CD4-positive, alpha-beta T cell treated with Interleukin-10 for 1 hour (primary cell): ENCODE results near the gene PTPRD.

Experiments used
- DNase-seq: peaks from one replicate; pipeline ENCODE4 v3.0.0-alpha.2; 2020

PTPRD gene

DNA sequence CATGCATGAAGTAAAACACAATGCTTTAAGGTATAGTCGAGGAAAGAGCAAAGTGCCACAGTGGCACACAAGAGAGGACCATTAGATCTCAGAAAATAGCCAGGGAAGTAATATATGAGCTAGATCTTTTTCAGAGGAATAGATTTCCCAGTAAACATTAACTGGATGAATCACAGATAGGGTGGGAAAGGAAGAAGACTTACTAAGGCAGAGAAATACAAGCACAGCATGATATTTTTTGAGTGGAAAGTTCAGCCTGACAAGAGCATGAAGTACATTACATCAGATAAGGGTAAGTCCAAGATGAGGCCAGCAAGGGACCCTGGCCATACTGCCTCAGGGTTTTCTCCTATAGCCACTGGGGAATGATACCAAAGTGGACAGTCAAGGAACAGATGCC is 2008.6 kb downstream of the PTPRD start:
- DNase-seq, result no peak

DNA sequence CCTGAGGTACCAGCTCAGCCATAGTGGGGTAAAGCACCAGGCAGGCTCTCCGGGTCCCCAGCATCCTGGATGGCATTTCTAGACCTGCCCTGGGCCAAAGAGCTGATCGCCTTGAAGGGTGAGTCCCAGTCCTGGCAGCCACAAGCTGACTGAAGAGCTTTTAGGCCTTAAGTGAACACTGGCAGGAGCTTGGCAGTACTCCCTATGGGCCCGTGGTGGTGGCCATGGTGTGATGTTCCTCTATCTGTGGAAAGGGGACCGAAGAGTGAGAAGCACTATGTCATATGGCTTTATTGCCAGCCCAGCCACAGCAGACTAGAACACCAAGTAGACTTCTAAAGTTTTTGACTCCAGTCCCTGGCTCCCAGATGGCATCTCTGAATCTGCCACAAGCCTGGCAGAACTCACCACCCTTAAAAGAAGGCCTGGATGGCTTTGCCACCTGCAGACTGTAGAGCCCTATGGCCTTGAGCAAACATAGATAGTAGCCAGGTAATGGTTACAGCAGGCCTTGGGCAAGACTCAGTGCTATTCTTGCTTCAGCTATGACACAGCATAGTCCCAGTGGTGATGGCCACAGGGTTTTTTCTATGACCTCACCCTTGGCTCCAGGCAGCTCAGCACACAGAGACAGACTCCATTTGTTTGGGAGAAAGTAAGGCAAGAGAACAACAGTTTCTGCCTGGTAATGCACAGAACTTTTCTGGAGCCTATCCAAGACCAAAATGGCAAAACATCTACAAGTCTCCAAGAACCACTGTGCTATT is 2011.7 kb downstream of the PTPRD start:
- DNase-seq, result no peak

DNA sequence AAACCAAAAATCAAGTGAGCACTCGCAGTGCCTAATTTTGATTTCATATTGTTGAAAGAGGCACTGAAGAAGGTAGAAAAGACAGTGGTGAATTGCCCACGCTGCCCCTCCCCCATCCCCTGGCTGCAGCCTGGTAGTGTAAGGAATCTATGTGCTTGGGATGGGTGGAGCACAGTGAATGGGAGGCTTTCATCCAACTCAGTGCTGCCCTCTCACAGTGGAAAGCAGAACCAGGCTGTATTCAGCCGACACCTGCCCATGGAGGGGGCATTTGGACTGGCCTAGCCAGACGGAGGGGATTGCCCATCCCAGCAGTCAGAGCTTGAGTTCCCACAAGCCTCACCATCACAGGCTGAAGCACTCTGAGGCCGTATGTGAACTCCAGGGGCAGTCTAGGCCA is 2012.9 kb downstream of the PTPRD start:
- no peak for DNase-seq

DNA sequence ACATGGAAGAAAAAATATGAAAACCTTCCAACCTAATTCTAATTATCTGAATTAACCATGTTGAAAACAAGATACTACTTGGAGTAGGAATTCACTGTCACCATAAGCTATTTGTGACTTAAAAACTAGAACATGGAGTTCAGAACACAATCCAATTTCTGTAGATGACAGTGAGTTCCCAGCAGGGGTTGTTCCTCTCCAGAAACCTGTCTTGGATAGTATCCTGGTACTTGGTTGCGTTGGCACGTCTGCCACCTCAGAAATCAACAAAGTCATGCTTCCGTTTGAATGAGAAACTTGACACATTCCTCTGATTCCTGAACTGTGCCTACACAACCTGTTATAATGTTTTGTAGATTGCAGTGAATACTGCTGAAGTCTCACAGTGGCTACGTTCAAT is 2023.3 kb downstream of the PTPRD start:
- no peak for DNase-seq

DNA sequence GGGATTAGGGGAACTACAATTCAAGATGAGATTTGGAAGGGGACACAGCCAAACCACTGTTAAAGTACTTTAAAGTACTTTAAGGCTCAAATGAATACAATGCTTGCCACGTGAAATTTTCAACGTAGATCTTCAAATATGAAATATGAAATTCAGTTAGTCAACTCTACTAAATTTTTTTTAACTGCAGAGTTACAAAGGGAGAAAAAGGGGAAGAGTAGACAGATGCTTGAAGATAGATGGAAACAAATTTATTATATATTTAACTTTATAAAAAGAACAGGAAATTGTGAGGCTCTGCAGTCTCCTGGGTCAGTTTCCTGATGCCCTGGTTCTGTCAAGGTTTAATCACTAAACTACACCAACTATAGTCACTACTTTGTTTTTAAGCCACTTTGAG is 2027.8 kb downstream of the PTPRD start:
- no peak for DNase-seq

DNA sequence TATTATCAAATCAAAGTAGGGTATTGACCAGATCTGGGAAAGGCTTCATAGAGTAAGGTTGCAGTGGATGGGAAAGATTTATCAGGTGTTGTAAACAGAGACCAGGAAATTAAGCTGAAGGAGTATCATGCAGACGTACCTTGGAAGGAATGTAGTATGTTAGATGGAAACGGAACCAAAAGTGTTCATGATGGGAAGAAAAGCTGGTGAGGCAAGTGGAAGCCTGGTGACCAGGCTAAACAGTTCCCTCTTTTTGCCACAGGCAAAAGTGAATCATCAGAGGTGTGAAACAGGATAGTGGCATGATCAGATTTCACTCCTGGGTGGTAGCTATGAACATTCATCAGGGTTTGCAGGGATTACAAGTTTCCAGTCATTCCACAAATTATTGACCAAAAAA is 2033.1 kb downstream of the PTPRD start:
- DNase-seq, result no peak

DNA sequence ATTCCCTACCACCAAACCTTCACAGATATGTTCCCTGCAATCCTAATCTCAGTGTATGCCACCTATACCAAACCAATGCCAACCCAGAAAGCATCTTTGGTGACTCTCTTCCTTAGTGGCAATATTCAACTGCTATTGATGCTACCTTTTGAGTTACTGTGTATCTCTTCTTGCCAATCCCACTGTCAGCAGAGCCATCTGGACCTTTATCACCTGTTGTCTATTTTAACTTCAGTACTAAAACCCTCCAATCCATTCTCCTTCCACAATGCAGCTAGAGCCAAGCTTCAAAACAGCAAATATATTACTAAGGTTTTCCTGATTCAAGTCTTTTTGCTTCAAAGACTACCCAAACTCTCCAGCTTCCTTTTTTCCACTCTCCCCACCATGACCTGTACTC is 2036.1 kb downstream of the PTPRD start:
- DNase-seq, result no peak

DNA sequence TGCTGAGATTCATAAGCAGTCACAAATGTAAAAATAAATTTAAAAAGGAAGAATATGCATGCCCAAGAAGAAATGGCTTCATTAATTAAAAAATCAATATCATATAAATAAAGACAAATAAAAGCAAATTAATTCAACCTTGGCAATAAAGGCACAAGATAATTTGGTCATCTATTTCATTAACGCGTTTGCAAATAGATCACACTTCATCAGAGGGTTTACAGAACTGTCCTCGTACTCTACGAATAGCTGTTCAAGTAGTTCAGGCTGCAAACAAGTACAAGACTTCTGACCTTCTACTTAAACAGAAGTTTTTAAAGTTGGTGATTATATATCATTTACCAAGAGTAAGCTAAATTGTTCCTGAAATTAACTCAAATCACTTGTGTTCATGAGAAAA is 2038.0 kb downstream of the PTPRD start:
- DNase-seq, result no peak

DNA sequence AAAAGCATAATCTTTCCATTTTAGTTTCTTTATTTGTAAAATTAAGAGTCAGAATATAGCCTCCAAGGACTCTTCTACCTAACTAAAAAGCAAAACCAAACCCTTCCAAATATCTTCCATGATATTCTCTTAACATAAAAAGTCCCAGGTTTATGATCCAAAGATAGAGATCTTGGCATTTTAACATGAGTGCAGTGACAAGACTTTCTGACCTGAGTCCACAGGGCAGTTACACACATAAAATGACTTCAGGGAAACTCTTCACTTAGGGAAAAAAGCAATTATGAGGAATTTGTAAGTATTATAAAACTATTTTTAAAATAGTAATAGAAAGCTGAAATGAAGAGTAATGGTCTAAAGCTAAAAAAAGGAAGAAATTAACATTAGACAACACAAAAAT is 2040.6 kb downstream of the PTPRD start:
- DNase-seq, result no peak

DNA sequence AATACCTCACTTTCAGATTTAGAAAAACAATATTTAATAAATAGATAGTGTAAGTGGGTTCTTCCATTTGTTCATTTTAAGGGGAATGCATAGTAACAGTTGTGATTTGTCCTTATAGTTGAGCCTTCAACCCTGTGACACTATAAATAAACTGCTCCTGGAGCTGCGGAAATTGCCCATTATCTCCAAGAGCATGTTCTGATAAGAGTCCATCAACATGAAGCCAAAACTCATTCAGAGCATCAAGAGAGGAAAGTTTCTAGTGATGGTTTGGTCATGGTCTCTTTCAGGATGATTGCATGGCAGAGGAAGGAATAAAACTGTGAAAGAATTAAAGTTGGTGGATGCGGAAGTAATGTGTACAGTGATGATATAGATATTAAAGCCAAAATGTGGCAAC is 2041.2 kb downstream of the PTPRD start:
- no peak for DNase-seq

DNA sequence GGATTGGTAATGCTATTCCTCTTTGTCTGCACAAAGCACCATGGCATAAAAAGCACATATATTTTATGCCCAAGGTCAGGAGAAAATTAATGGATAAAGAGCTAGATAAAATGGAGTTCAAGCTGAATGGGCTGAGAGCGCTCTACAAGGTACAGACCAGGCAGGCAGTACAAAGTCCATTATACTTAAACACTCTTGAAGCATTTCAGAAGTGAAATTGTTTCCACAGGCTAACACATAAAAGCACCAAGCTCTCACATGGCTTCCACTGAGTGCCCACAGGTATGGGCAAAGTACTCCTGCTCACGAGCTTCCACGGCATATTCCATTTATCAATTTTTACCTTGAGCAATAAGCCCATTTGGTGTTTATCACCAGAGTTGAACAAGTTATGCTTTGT is 2042.0 kb downstream of the PTPRD start:
- no peak for DNase-seq

DNA sequence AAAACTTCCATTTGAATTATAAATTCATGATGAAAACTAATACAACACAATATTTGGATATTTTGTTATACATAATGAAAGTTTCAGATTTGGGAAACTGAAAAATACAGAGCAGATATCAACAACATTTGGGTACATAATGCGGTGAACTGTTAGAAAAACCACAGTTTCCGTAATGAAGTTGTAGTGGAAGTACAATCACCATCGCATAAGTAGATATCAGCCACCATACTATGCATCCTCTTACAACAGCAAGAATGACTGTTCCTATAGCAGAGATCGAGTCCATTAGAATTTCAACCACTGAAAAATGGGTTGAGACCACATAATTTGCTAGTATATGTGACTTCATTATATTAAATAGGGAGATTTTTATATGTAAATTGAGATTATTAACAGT is 2043.0 kb downstream of the PTPRD start:
- no peak for DNase-seq

DNA sequence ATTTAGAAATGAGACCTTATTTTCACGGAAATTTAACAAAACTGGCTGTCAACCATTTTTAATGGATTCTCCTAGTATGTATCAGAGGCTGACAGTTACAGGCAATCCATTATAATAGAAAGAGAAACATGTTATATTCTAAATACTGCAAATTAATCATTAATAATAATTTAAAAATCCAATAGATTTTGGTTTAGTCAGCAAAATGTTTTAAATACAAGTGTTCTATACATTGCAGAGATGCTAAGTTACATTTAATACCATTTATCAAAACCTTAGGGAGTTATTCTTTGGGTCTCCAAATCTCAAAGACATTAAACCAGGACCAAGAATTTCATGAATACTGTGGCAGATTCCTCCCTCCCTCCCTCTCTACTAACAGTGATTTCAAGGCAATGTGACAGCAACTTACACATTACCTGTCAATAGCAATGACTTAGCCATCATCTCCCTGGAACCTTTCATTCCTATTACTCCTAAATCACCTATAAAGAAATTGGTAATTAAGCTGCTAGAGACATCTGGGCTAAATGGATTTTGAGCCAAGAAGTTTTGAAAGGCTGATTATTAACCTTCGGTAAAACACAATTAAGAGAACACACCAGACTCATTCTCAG is 2044.7 kb downstream of the PTPRD start:
- no peak for DNase-seq

DNA sequence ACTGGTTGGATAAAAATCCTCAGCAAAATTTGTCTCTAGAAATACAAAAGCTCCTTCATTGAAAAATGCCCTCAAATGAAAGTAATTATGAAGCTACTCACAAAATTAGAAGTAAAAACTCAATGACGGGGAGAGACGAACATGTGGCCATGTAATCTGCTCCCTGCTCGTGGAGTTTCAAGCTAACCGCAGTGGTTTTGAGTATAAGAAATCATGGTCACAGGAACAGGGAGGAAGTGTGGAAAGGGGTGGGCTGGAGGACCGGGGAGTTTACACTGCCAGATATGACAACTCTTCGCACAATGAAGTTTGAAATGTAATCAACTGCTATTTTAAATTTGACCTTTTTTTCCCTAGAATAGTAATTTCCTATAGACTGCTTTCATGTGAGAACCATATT is 2047.8 kb downstream of the PTPRD start:
- DNase-seq, result no peak

DNA sequence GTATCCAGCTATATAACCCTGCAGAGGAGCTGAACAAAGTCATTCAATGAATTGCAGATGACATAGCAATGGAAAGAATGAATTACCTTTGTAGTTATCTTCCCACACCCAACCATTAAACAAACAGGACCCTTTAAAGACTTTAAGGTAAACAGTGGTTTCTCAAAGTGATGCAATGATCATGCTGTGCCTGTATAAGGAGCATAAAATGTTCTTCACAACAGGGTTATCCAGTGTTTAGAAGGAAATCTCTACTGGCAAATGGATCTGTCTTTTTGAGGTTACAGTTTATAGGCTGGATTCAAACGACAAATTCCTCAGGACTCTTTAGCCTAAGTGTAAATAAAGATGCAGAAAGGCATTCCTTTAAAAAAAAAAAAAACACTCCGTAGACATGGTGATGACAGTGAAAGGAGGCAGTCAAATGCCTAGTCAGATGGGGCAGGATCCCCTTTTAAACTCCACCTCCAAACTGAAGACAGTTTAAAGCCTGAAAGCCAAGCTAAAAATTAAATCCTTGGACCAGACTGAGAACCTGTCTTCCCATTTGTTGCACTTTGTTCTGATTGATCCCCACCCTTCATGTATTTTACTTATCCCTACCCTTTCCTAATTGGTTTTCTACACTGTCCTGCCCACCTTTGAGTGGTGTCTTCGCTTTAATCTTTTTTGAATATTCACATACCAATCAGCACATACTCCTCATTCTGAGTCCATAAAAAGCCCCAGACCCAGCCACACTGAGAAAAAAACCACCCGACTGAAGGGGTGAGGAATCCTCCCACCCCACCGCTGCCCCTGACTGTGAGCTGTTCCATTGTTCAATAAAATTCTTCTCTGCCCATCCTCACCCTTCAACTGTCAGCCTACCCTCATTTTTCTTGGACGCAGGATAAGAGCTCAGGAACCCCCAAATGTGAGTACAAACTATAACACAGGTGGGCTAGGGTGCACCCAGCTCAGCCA is 2052.0 kb downstream of the PTPRD start:
- no peak for DNase-seq

DNA sequence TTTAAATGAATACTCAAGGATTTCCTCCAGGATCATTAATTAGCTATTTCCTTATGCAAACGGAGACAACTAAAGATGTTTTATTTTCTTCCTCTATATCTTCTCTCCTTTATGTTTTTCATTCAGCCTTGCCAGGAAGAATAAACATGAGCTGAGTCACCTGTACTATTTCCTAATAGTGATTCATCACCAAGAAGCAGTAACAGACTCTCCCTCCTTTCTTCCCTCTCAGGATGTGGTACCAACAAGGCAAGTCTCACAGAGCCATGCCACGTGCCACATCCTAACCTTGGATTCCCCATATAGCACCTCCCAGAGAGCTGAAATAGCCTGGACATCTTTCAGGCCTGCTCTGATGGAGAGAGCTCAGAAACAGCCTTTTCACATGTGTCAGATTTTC is 2054.6 kb downstream of the PTPRD start:
- DNase-seq, result no peak

DNA sequence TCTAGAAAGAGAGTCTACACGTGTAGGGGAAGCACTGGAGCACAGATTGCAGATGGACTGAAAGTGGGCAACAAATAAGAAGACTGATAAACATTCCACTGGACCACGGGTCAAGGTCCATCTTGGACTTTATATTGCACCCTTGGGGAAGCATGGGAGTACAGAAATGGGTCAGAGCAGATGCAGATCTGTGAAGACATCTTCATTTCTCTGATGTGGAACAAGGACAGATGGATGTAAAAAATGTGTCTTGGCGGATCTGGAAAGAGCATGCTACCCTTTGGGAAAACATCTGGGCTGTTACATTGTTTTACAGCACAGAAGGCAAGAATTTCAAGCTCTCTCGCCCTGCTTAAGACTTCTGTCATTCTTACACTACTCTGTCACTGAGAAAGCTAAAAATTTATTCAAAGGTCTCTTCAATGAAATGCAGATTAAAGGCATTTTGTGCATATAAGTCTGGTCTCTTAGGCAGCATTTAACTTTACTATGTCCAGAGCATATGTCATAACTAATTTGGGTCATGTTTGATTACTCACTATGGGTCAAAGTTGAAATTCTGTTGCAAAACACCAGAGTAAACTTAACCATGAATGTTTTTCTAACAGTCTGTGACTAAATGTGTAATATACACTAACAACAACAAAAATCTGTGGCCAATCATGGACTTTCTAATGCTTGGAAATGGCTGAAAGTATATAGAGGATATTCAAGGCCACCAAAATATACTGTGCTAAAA is 2056.9 kb downstream of the PTPRD start:
- DNase-seq, result no peak

DNA sequence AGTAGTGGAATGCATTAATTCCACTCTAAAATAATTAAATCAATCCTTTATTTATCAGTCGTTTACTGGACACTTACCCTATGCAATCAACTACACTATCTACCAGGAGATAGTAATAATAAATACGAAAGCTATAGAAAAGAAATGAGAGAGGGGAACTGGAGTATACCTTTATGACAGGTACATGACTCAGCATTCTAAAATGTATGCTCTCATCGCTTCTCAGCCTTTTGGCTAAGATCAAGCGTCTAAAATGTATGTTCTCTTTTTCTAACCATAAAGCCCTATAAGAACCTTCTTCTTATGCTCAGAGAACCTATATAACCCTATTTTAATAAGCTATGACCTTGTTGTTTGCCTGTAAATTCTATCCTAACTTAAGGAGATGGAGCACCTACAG is 2059.4 kb downstream of the PTPRD start:
- no peak for DNase-seq

DNA sequence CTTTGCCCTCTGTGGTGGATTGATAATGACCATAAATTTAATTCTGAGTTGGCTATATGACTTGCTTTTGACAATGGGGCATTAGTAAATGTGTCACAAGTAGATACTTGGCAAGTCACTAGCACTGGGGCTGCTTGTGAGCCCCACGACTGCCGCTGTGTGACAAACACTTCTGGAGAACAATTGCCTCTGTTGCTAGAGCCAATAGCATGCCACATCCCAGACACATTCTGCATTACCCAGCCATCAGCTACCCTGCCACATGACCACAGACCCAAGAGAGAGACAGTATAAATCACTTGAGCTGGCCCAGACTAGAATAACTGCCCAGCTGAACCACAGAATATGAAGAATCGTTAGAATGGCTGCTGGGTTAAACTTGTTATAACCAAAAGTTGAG is 2060.1 kb downstream of the PTPRD start:
- no peak for DNase-seq

DNA sequence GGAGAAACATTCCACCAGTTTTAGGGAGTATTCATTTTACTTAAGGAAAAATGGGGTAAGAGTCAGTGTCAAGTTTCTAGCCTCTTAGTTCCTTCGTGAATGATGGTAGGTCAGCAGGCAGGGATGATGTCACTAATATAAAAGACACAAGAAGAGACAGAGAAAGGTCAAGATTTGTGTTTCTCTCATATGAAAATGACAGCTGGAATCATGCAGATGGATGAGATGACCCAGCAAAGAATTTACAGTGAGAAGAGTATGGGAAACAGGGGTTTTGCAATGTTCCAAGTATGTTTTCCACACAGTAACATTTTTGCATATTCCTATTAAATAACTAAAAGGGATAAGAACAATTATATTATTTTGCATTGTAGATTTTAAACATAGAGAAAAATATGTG is 2063.6 kb downstream of the PTPRD start:
- DNase-seq, result no peak

DNA sequence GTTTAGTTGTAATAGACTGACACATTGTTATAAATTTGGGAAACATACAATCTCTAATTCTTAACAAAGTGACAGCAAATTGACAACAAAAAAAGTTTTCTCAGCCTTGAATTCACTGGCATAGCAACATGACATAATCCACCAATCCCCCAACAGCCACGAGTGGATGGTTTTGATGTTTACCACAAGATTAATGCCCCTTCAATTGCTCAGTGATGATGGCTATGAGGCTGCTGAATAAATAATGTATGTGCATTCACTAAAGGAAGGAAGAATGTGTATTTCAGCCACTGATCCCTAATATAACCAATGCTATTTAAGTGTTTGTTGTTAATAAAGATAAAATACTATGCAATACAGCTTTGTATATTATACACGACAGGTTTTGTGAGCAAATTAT is 2069.6 kb downstream of the PTPRD start:
- DNase-seq, result no peak

DNA sequence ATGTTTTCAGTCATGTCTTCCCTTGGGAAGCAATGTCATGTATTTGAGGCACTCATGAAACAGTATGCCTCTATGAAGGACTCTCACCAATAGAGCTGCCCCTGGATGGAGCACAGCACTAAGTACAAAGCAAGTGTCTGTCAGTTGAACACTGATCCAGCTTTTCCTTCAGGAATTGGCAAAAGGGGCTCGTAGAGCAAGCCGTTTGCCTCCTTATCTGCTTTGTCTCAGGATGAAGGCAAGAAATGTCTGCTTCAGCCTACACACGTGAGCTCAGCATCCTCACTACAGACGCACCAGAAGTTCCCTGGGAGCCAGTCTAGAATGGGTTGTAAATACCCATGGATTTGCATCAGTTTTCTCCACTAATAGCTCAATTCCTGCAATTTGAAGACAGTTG is 2070.3 kb downstream of the PTPRD start:
- no peak for DNase-seq

DNA sequence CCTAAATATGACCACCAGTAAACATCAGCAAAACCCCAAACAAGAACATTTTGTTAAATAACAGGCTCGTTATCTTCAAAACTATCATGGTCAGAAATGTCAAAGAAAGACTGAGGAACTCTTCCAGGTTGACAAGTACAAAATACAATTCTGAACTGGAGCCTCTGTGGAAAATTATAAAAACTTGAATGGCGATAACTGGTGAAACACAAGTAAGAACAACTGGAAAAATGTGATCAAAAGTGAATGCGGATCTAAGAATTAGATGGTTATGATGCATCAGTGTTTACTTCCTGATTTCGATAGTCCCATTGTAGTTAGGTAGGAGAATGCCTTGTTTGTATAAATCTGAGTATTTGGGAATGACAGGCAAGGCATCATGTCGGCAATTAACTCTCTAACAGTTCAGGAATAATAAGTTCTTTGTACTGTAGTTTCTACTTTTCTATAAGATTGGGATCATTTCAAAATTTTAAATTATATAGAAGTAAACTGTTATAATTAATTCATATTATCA is 2073.1 kb downstream of the PTPRD start:
- no peak for DNase-seq
